ENCODE data around the gene LGR5.

Gene LGR5

DNA sequence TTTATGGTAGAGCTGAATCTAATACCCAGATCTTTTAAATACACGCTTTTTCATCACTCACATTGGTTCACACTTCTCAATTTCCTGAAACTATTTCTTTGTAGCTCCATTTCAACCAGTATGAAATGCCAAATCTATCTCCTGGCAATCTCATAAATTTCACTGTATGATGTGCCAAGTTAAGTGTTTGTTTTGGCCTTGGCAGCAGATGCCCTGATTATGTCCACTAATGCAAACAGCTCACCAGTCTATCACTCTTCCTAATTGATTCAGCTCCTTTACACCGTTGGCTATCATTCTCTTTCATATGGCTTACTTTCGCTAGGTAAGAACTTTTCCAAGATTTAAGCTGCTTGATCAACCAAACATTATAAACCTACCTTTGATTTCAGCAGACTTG is 165.4 kb downstream of the LGR5 start:
- DNase-seq (no peak), ATAC-seq (no peak)
- peak overlapping the region; percentile 32 for H3K27ac Mint-ChIP-seq
- no peak overlapping the region for H3K4me3 Mint-ChIP-seq
- H3K9me3 Mint-ChIP-seq, result peaks cover 4% of the 10 kb centered on the region
- peaks cover 41% of the 10 kb centered on the region for H3K36me3 Mint-ChIP-seq (ENCODE audit: low read depth)
- no peaks in the 10 kb centered on the region for H3K4me1 Mint-ChIP-seq
- H3K27me3 Mint-ChIP-seq, result no peaks in the 10 kb centered on the region

DNA sequence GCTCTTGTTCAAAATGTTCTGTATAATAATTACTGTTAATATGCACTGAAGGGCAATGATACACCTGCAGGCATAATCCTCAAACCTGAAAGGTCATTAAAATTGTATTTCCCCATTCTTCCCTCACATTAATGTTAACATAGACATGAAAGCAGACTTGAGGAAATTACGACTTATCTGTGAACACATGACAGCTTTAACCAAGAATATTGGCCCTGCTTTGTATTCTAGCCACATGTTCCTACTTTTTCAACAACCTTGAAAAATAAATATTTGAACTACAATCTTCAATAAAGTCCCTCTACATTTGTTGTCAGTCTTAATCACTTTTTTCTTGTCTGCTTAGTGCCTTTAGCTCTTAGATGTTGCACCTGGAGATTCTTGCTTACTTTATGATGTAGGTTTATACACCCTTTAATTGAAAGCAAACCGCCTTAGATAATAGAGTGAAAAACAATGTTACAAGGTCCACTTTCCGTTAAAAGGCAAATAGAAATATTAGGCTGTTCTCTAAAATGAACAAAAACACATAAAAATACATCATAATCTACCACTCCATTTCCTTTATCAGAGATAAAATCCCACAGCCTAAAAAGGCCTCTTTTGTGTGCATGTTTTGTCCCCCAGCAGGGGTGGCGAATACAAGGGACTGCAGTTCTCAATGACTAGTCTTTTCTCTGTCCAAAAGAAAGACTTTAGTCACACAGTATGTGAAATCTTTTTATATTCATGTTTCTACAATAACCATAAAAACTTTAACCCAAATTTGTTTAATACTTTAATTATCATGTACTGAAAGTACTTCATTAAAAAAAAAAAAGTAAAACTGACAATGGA is 168.1 kb downstream of the LGR5 start:
- ATAC-seq (no peak), DNase-seq (no peak)
- Mint-ChIP-seq H3K27ac (peak overlapping the region; percentile 3), H3K27me3 (no peaks in the 10 kb centered on the region), H3K9me3 (no peaks in the 10 kb centered on the region), H3K4me1 (peaks cover 11% of the 10 kb centered on the region), H3K36me3 (ENCODE audit: low read depth) (peaks cover 65% of the 10 kb centered on the region), H3K4me3 (no peak overlapping the region)

DNA sequence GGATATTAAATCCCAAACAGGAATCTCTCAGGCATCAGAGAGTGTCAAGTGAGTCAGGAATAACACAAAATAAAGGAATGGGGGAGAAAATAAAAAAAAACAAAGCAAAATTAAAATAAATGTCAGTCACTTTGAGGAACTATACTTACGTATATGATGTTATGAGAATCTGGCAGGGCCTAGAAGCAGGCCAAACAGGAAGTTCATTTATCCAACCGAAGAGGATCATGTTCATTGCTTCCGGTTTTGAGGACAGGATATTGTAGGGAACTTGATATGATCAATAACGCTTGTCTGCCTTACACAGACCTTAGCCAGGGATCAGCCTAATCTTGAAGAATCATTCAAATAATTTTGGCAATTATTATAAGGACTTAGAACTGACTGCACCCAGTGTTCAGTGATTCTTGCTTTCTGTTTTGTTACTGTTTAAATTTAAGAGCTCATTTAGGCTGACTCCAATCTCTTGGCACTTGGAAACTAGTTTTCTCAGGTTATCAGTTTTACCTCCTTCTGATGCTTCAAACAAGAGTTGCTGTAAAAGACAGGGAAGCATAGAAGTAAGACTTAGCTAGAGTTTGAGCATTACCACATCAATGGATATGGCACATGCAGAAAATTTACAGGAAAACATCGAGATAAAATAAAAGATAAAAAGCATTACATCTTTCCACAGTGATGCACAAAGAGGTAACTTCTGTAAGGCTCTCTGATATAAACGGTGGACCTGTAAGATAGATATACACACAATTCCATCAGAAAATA is 170.6 kb downstream of the LGR5 start:
- peak; percentile 40 for ATAC-seq
- peak overlapping the region; percentile 69 for H3K27ac Mint-ChIP-seq
- H3K9me3 Mint-ChIP-seq, result no peaks in the 10 kb centered on the region
- peaks cover 75% of the 10 kb centered on the region for H3K36me3 Mint-ChIP-seq (ENCODE audit: low read depth)
- no peak for DNase-seq
- H3K4me1 Mint-ChIP-seq, result peaks cover 11% of the 10 kb centered on the region
- no peaks in the 10 kb centered on the region for H3K27me3 Mint-ChIP-seq
- no peak overlapping the region for H3K4me3 Mint-ChIP-seq

DNA sequence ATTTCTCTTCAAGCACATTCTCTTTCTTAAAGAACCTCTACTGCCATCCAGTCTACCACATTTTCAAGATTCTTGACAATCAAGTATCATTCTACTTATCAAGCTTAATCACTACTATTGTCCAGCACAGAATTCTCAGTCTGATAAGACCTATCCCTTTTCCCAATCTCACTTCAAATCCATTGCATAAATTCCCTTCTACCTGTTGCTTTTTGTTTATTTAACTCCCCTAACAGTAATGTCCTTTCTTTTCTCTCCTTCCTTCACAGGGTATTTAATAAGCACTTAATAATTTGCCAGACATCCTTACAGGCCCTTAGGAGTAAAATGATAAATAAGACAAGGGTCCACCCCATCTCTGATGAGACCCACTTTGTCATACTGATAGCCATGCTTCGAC is 182.3 kb downstream of the LGR5 start:
- DNase-seq (no peak), ATAC-seq (no peak)
- Mint-ChIP-seq H3K36me3 (ENCODE audit: low read depth) (peaks cover 79% of the 10 kb centered on the region), H3K9me3 (no peaks in the 10 kb centered on the region), H3K4me3 (no peak overlapping the region), H3K4me1 (peaks cover 12% of the 10 kb centered on the region), H3K27me3 (no peaks in the 10 kb centered on the region), H3K27ac (no peak overlapping the region)

DNA sequence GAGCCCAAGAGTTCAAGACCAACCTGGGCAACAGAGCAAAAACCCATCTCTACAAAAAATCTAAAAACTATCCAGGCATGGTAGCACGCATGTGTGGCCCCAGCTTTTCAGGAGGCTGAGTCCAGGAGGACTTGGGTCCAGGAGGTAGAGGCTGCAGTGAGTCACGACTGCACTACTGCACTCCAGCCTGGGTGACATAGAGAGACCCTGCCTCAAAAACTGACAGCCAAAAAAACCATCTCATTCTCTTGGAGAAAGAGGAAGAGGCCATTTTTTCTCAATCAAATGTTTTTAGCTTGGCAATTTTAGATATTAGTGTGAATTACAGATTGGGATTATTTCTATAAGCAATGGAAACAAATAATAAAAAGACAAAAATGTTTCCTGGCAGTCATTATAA is 185.9 kb downstream of the LGR5 start:
- H3K27ac Mint-ChIP-seq, result no peak overlapping the region
- H3K36me3 Mint-ChIP-seq (ENCODE audit: low read depth), result peaks cover 75% of the 10 kb centered on the region
- ATAC-seq (no peak), DNase-seq (no peak)
- no peaks in the 10 kb centered on the region for H3K27me3 Mint-ChIP-seq
- peaks cover 15% of the 10 kb centered on the region for H3K4me1 Mint-ChIP-seq
- no peak overlapping the region for H3K4me3 Mint-ChIP-seq
- H3K9me3 Mint-ChIP-seq, result no peaks in the 10 kb centered on the region

DNA sequence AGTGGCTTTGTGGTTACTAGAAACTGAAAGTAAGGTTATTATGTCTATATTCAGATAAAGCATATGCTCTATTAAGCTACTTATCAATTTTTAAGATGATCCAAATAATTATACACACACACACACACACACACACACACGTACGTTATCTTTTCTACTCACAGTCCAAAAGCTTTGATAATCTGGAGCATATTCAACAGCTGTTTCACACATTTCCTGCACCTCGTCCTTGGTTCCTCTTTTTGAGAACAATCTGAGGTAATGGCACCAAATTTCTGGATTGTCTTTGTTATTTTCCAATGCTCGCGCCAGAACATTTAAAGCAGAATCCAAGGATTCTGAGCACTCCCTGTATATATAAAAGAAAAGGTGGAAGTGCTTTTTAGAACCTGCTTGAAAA is 186.5 kb downstream of the LGR5 start:
- no peak for ATAC-seq
- H3K27me3 Mint-ChIP-seq, result no peaks in the 10 kb centered on the region

DNA sequence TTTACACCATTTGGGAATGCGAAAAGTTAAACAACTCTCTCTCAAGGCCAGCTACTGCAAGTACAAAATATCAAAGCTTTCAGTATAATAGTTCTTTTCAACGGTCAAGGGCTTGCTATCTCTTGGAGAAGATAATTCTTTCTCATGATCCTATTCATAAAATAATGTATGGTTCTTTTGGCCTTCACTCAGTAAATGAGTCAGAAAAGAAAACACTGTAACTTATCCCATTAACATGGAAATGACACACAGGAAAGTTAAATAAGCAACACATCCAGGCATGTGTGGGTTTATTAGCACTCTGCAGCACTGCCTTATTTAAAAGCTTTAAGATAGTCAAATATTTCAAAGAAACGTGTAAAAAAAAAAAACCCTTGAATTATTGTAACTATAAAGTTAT is 187.2 kb downstream of the LGR5 start:
- no peaks in the 10 kb centered on the region for H3K9me3 Mint-ChIP-seq
- DNase-seq (no peak), ATAC-seq (no peak)
- H3K27me3 Mint-ChIP-seq, result no peaks in the 10 kb centered on the region
- no peak overlapping the region for H3K4me3 Mint-ChIP-seq
- peaks cover 14% of the 10 kb centered on the region for H3K4me1 Mint-ChIP-seq
- peaks cover 68% of the 10 kb centered on the region for H3K36me3 Mint-ChIP-seq (ENCODE audit: low read depth)
- H3K27ac Mint-ChIP-seq, result no peak overlapping the region

More for the DNA sequence above, 186.5 kb downstream of the LGR5 start:
- H3K27ac Mint-ChIP-seq, result peak overlapping the region; percentile 6
- H3K36me3 Mint-ChIP-seq (ENCODE audit: low read depth), result peaks cover 72% of the 10 kb centered on the region
- H3K4me3 Mint-ChIP-seq, result no peak overlapping the region
- no peak for DNase-seq
- no peaks in the 10 kb centered on the region for H3K9me3 Mint-ChIP-seq
- H3K4me1 Mint-ChIP-seq, result peaks cover 15% of the 10 kb centered on the region

DNA sequence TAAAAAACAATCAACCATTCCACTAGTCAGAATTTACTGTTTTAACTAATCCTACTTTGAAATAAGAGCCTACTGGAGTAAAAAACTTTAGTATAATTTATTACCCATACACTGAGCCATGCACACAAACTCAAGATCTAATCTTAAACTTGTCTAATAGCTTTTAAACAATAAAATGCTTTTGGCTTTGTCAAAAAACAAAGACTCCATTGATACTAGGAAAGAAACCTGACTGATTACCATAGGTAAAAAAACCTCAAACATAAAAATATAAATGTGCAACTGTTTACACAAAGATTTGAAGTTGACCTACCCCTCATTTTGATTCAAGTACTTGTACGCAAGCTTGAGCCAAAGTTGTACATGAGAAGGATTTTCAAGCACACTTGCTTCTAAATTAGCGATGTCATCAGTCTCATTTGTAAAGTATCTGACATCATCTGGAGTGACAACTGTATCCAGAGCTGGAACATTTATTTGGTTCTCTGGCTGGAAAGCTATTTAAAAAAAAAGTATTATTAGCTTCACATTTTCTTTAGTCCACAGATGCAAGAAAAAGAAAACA is 187.9 kb downstream of the LGR5 start:
- Mint-ChIP-seq H3K9me3 (no peaks in the 10 kb centered on the region), H3K27me3 (no peaks in the 10 kb centered on the region), H3K27ac (no peak overlapping the region), H3K36me3 (ENCODE audit: low read depth) (peaks cover 69% of the 10 kb centered on the region), H3K4me1 (peaks cover 11% of the 10 kb centered on the region), H3K4me3 (no peak overlapping the region)
- DNase-seq (no peak), ATAC-seq (no peak)
